Peyer's patch (tissue), 4 donors: ENCODE results near the gene PIK3R3. TPM values are rescaled to one million over a fixed set of nuclear protein-coding genes. Genes with fewer than 3 reads are reported as not detected.

Experiments used
- DNase-seq, 3 donors: peaks; one replicate each; pipeline ENCODE4 v3.0.0-alpha.2; 2017 to 2019
- H3K27ac ChIP-seq, 4 donors: fragments of 200-600 bp; sonication (generic); one replicate each; pipeline ENCODE4 v1.5.1; 2016 to 2019
- H3K27me3 ChIP-seq, 2 donors: fragments of 200-600 bp; sonication (generic); one replicate each; pipeline ENCODE4 v1.5.1; 2019
- H3K36me3 ChIP-seq, 3 donors: fragments of 200-600 bp; sonication (generic); one replicate each; pipeline ENCODE4 v1.5.1; 2016 to 2019
- H3K4me1 ChIP-seq, 4 donors: fragments of 200-600 bp; sonication (generic); one replicate each; pipeline ENCODE4 v1.5.1; 2016 to 2019
- H3K4me3 ChIP-seq, 4 donors: fragments of 200-600 bp; sonication (generic); 1 replicate in 3 of 4; 2 replicates in 1 of 4; pipeline ENCODE4 v1.5.1; 2016 to 2019; ENCODE audit warnings: mild to moderate bottlenecking in 1 of 4
- H3K9me3 ChIP-seq, 4 donors: fragments of 200-600 bp; sonication (generic); one replicate each; pipeline ENCODE4 v1.5.1; 2016 to 2019; ENCODE audit warnings: mild to moderate bottlenecking in 1 of 4
- POLR2A ChIP-seq, 2 donors: fragments of 450-650 bp; IDR thresholded peaks; one replicate each; pipeline ENCODE4 v1.5.1; 2017; ENCODE audit warnings: antibody characterized with exemption in 2 of 2, mild to moderate bottlenecking in 2 of 2, moderate library complexity in 2 of 2
- total RNA-seq, 4 donors: library from RNA; depleted of rRNA; stranded (reverse); fragments of >200 nt; gene quantifications; one replicate each; pipeline ENCODE4 v1.1.0, GENCODE V29; 2016
- TF ChIP-seq, protein P1 (sequence below), 6 experiments: fragments of 450-650 bp in 4 of 6; fragments of 200-600 bp in 2 of 6; sonication (generic) in 1 of 6; IDR thresholded peaks; one replicate each; pipeline ENCODE4 v1.5.1; 2017 to 2019; ENCODE audit warnings: antibody characterized with exemption in 6 of 6, mild to moderate bottlenecking in 3 of 6, moderate library complexity in 1 of 6

Gene PIK3R3
- total RNA-seq, 4 donors from 2014 or later: 2.8 to 12.4 (median 6.4) TPM

- Histone ChIP-seq H3K9me3 (no peaks in the 10 kb centered on the region), H3K27ac (no peak overlapping the region), H3K36me3 (peaks cover 0 to 34% (median 0%) of the 10 kb centered on the region in 3 donors), H3K4me1 (peaks cover 0 to 3% (median 0%) of the 10 kb centered on the region in 4 donors), H3K27me3 (no peaks in the 10 kb centered on the region), H3K4me3 (no peak overlapping the region)
- TF ChIP-seq, protein P1, sequence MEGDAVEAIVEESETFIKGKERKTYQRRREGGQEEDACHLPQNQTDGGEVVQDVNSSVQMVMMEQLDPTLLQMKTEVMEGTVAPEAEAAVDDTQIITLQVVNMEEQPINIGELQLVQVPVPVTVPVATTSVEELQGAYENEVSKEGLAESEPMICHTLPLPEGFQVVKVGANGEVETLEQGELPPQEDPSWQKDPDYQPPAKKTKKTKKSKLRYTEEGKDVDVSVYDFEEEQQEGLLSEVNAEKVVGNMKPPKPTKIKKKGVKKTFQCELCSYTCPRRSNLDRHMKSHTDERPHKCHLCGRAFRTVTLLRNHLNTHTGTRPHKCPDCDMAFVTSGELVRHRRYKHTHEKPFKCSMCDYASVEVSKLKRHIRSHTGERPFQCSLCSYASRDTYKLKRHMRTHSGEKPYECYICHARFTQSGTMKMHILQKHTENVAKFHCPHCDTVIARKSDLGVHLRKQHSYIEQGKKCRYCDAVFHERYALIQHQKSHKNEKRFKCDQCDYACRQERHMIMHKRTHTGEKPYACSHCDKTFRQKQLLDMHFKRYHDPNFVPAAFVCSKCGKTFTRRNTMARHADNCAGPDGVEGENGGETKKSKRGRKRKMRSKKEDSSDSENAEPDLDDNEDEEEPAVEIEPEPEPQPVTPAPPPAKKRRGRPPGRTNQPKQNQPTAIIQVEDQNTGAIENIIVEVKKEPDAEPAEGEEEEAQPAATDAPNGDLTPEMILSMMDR (IDR thresholded peaks at IDR 0.05): no peak
- no peak for TF ChIP-seq POLR2A (IDR thresholded peaks at IDR 0.05)
- no peak for DNase-seq
Observed at GRCh38 chr1:46019348-46019747, 113.1 kb downstream of the PIK3R3 start.

- H3K4me3 ChIP-seq: no peak overlapping the region
- no peak overlapping the region for H3K27ac ChIP-seq
- no peaks in the 10 kb centered on the region for H3K27me3 ChIP-seq
- H3K36me3 ChIP-seq: peaks cover 0 to 25% (median 0%) of the 10 kb centered on the region in 3 donors
- DNase-seq: no peak
- H3K4me1 ChIP-seq: peaks cover 0 to 3% (median 0%) of the 10 kb centered on the region in 4 donors
- H3K9me3 ChIP-seq: no peaks in the 10 kb centered on the region
- TF ChIP-seq, protein P1 (IDR thresholded peaks at IDR 0.05): no peak
- TF ChIP-seq POLR2A (IDR thresholded peaks at IDR 0.05): no peak
Observed at GRCh38 chr1:46017876-46018503, 114.4 kb downstream of the PIK3R3 start.

GRCh38 chr1:46013581-46013980 is 118.8 kb downstream of the PIK3R3 start:
- Histone ChIP-seq H3K27ac (no peak overlapping the region), H3K27me3 (no peaks in the 10 kb centered on the region), H3K4me3 (no peak overlapping the region), H3K9me3 (no peaks in the 10 kb centered on the region), H3K4me1 (no peaks in the 10 kb centered on the region), H3K36me3 (peaks cover 0 to 44% (median 0%) of the 10 kb centered on the region in 3 donors)
- no peak for TF ChIP-seq POLR2A (IDR thresholded peaks at IDR 0.05)
- TF ChIP-seq, protein P1 (IDR thresholded peaks at IDR 0.05): no peak
- DNase-seq: no peak

DNA sequence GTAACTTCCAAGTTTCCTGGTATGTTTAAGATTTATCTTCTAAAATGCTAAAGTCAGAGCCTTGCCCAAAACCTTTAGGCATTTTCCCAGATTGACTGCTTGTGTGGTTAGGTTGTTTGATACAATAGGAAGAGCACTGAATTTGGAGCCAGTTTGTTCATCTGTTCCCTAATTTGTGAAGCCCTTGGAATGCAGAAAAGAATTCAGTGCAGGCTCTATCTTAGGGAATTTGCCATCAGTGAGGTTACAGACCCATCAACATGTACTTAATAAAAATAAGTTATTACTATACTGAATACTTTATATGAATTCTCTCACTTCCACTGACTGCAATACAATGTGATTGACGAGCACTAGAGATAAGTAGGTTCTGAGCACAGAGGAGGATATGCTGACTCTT is 120.2 kb downstream of the PIK3R3 start:
- Histone ChIP-seq H3K4me1 (no peaks in the 10 kb centered on the region), H3K36me3 (peaks cover 0 to 51% (median 0%) of the 10 kb centered on the region in 3 donors), H3K27me3 (no peaks in the 10 kb centered on the region), H3K9me3 (no peaks in the 10 kb centered on the region), H3K27ac (no peak overlapping the region), H3K4me3 (no peak overlapping the region)
- no peak for DNase-seq
- TF ChIP-seq, protein P1 (IDR thresholded peaks at IDR 0.05): no peak
- no peak for TF ChIP-seq POLR2A (IDR thresholded peaks at IDR 0.05)

GRCh38 chr1:46011121-46011695 is 121.2 kb downstream of the PIK3R3 start:
- Histone ChIP-seq H3K36me3 (peaks cover 0 to 61% (median 0%) of the 10 kb centered on the region in 3 donors), H3K4me1 (no peaks in the 10 kb centered on the region), H3K27me3 (no peaks in the 10 kb centered on the region), H3K27ac (no peak overlapping the region), H3K4me3 (no peak overlapping the region), H3K9me3 (no peaks in the 10 kb centered on the region)
- TF ChIP-seq, protein P1 (IDR thresholded peaks at IDR 0.05): no peak
- TF ChIP-seq POLR2A (IDR thresholded peaks at IDR 0.05): no peak
- DNase-seq: no peak
